ENCODE data around the gene SAA4. TPM values are rescaled to one million over a fixed set of nuclear protein-coding genes. Genes with fewer than 3 reads are reported as not detected.

Gene SAA4
- total and polyA plus RNA-seq, 2 of the 8 experiments (the other 6 are each of a cell fraction or from before 2014, with no cell fraction given): not detected

GRCh38 chr11:18209058-18209457 is 27.5 kb downstream of the SAA4 start:
- CTCF ChIA-PET (ENCODE audit: partially characterized antibody): interaction anchor here (0.9 to 1.2 kb wide), 3 partner anchors 25 to 101 kb away, joined by 3 to 4 read pairs (median 3); no protein-coding TSS in a partner anchor
- no peak for FAIRE-seq
- WGBS, 2 experiments (ENCODE audit: extremely low coverage in 1 of 2, insufficient coverage in 1 of 2, insufficient read length in 1 of 2, insufficient replicate concordance in 2 of 2, low coverage in 1 of 2, low lambda C conversion rate in 2 of 2, missing lambda C conversion rate in 1 of 2): 85% methylated on average over 22 of the region's 33 CpGs; no CpG with 5 or more reads in 1 of the 2 experiments
- TF ChIP-seq RAD21 (IDR thresholded peaks at IDR 0.05 in 1 of 2, conservative IDR thresholded peaks at IDR 0.05 in 1 of 2; ENCODE audit: low read depth in 2 of 2, low read length in 2 of 2): no peak
- TF ChIP-seq SP2 (IDR thresholded peaks at IDR 0.05; ENCODE audit: low read length): no peak
- TF ChIP-seq EZH2 (IDR thresholded peaks at IDR 0.05; ENCODE audit: low read depth, low read length, severe bottlenecking): no peak

More at GRCh38 chr11:18209058-18209457, 27.5 kb downstream of the SAA4 start:
- no peak overlapping the region for H3K4me2 ChIP-seq (ENCODE audit: insufficient read depth in 1 of 2, low read depth in 2 of 2, low read length in 2 of 2)
- DNase-seq (ENCODE audit: low read depth in 1 of 2, low spot score in 2 of 2): no peak
- H3K4ac ChIP-seq (replicated peaks; ENCODE audit: insufficient read length, low read depth, low read length): no peak overlapping the region
- H3K9ac ChIP-seq (replicated peaks in 1 of 4; ENCODE audit: extremely low read depth in 1 of 4, low read depth in 3 of 4, low read length in 3 of 4): no peak overlapping the region
- H2BK120ac ChIP-seq (replicated peaks; ENCODE audit: low read depth, low read length): no peak overlapping the region
- H3K36me3 ChIP-seq (ENCODE audit: control insufficient read depth in 2 of 4, insufficient read depth in 4 of 4, low read length in 3 of 4): no peaks in the 10 kb centered on the region
- H2AK5ac ChIP-seq (ENCODE audit: low read depth, low read length): no peak overlapping the region
- H2AFZ ChIP-seq (ENCODE audit: low read length): no peak overlapping the region
- no peak overlapping the region for H4K8ac ChIP-seq (ENCODE audit: extremely low read depth, insufficient read depth, low read length)
- H3K79me1 ChIP-seq (ENCODE audit: low read depth, low read length): no peaks in the 10 kb centered on the region
- no peak overlapping the region for H3K18ac ChIP-seq (ENCODE audit: extremely low read depth, low read length)
- no peak overlapping the region for H3K14ac ChIP-seq (ENCODE audit: insufficient read length)
- POLR2A ChIA-PET (ENCODE audit: partially characterized antibody): no interaction called here
- no peaks in the 10 kb centered on the region for H3K9me3 ChIP-seq (ENCODE audit: insufficient read depth in 2 of 2, low read depth in 1 of 2, low read length in 1 of 2)
- H2BK12ac ChIP-seq (ENCODE audit: low read depth, low read length): no peak overlapping the region
- H3K27ac ChIP-seq (ENCODE audit: low read depth, low read length): no peak overlapping the region
- H2BK20ac ChIP-seq (ENCODE audit: low read length): no peak overlapping the region
- no peaks in the 10 kb centered on the region for H3K4me1 ChIP-seq (replicated peaks in 1 of 4; ENCODE audit: control insufficient read depth in 3 of 4, insufficient read depth in 4 of 4, low read length in 3 of 4)
- H4K20me1 ChIP-seq (replicated peaks in 1 of 2; ENCODE audit: control insufficient read depth in 1 of 2, insufficient read depth in 2 of 2, low read length in 2 of 2): no peaks in the 10 kb centered on the region
- no peaks in the 10 kb centered on the region for H3K27me3 ChIP-seq (replicated peaks in 1 of 4; ENCODE audit: control insufficient read depth in 3 of 4, extremely low read depth in 1 of 4, insufficient read depth in 3 of 4, low read length in 3 of 4)
- H3K4me3 ChIP-seq (ENCODE audit: extremely low read depth in 1 of 4, insufficient read depth in 2 of 4, low read depth in 3 of 4, low read length in 4 of 4): no peak overlapping the region
- H4K91ac ChIP-seq (replicated peaks; ENCODE audit: insufficient read length, low read length): no peak overlapping the region
- H3K56ac ChIP-seq (replicated peaks; ENCODE audit: insufficient read length, low read depth, low read length): no peak overlapping the region
- H3K79me2 ChIP-seq (ENCODE audit: control insufficient read depth in 1 of 2, insufficient read depth in 2 of 2, low read length in 2 of 2): no peaks in the 10 kb centered on the region
- H2BK15ac ChIP-seq (ENCODE audit: low read length): no peak overlapping the region
- H4K5ac ChIP-seq (ENCODE audit: insufficient read length, low read depth, low read length): no peak overlapping the region
- no peaks in the 10 kb centered on the region for H3K23me2 ChIP-seq (ENCODE audit: low read depth, low read length)
- no peak overlapping the region for H3K23ac ChIP-seq (ENCODE audit: insufficient read length)
- no peak overlapping the region for H2BK5ac ChIP-seq (ENCODE audit: low read depth, low read length)
